ENCODE results near the gene NEIL1.

The NEIL1 gene

DNA sequence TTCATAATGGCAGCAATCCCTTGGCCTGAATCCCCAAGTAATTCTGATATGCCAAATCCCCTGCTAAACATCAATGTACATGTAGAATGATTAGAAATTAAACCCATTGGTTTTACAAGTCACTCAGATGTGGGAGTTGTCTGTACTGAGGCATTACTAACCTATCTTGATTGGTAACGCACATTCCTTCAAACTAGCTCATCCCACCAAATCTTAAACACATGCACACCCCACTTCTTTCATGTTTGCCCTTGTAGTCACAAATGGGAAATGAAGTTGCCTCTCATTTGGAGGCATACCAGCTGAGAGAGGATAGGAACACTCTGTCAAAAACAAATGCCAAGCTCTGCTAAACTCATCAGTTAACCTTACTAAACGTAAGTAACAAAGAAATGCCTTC, 50.7 kb downstream of the NEIL1 start:
- DNase-seq = no peak

DNA sequence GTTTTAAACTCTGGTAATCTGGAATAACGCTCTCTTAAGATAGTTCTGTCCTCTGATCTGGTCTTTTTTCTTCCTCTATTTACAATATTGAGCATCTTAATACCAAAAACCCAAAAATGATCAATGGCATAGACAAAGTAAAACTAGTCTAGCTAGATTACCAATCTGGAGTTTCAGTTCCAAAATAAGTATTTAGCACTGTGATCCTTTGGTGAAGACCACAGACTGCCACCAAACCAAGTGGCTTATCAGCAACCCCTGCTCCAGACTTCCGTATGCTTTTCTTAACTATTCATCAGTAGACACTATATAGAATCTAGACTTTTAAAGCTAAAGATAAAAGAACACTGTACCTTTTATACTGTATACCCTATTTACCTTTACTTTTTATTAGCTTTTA, 57.1 kb downstream of the NEIL1 start:
- DNase-seq = no peak
